Endothelial cell of umbilical vein (primary cell): ENCODE measurements around the gene MARCHF11.

Source experiments
- MYC ChIP-seq: IDR thresholded peaks from one replicate; pipeline ENCODE4 v1.6.1; 2011; ENCODE audit warnings: mild to moderate bottlenecking, low read depth, low read length
- POLR2A ChIP-seq: IDR thresholded peaks from 2 replicates; pipeline ENCODE4 v1.6.1; 2012; ENCODE audit warnings: low read depth, mild to moderate bottlenecking, control low read depth, low read length
- TF ChIP-seq, protein P1 (sequence below), 2 donors: IDR thresholded peaks; 1 replicate in 1 of 2; 2 replicates in 1 of 2; pipeline ENCODE4 v1.5.1; 2011; ENCODE audit warnings: low read length in 2 of 2, mild to moderate bottlenecking in 2 of 2, moderate library complexity in 2 of 2, control low read depth in 1 of 2, inconsistent platforms in 1 of 2, low read depth in 1 of 2; ENCODE audit not compliant: insufficient read depth in 1 of 2; ENCODE audit errors: extremely low read depth in 1 of 2

DNA sequence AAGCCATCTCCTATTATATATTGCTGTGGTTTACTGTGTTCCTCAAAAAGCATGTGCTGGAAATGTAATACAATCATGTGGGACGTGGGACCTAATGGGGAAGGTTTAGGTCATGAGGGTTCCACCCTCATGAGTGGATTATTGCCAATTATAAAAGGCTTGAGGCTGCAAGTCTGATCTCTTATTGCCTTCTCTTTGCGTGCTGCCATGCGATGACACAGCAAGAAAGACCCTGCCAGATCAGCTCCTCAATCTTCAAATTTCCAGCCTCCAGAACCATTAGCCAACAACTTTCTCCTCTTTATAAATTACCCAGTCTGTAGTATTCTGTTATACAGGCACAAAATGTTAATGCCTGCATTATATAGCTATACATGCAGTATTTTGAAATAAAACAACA is 45.4 kb downstream of the MARCHF11 start:
- TF ChIP-seq MYC (no peak), POLR2A (no peak)
- TF ChIP-seq, protein P1, sequence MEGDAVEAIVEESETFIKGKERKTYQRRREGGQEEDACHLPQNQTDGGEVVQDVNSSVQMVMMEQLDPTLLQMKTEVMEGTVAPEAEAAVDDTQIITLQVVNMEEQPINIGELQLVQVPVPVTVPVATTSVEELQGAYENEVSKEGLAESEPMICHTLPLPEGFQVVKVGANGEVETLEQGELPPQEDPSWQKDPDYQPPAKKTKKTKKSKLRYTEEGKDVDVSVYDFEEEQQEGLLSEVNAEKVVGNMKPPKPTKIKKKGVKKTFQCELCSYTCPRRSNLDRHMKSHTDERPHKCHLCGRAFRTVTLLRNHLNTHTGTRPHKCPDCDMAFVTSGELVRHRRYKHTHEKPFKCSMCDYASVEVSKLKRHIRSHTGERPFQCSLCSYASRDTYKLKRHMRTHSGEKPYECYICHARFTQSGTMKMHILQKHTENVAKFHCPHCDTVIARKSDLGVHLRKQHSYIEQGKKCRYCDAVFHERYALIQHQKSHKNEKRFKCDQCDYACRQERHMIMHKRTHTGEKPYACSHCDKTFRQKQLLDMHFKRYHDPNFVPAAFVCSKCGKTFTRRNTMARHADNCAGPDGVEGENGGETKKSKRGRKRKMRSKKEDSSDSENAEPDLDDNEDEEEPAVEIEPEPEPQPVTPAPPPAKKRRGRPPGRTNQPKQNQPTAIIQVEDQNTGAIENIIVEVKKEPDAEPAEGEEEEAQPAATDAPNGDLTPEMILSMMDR (IDR thresholded peaks at IDR 0.05; ENCODE audit: extremely low read depth in 1 of 2, insufficient read depth in 1 of 2, low read depth in 1 of 2, low read length in 2 of 2) = no peak
